ENCODE data around the gene GSTT2. TPM values are rescaled to one million over a fixed set of nuclear protein-coding genes. Genes with fewer than 3 reads are reported as not detected.
"Not testable (repeated sequence)": the region's sequence is repeated elsewhere in the genome, so short reads cannot be mapped to it uniquely, and the experiment has no call there.

Gene GSTT2
- total RNA-seq, 1 donor from 2014 or later, result not detected

- Histone ChIP-seq H3K36me3 (peaks cover 0 to 25% of the 10 kb centered on the region in 2 donors), H3K27me3 (no peaks in the 10 kb centered on the region), H3K27ac (no peak overlapping the region), H3K4me1 (no peaks in the 10 kb centered on the region), H3K4me3 (no peak overlapping the region), H3K9me3 (no peaks in the 10 kb centered on the region)
- DNase-seq (ENCODE audit: extremely low spot score in 2 of 2), result no peak
- TF ChIP-seq CTCF (IDR thresholded peaks at IDR 0.05) (no peak), POLR2A (IDR thresholded peaks at IDR 0.05) (no peak), POLR2AphosphoS5 (IDR thresholded peaks at IDR 0.05; ENCODE audit: insufficient read depth in 1 of 2, low read depth in 1 of 2) (no peak)
- intact Hi-C loops (cut with DNase I), result loop anchor here (5.0 kb wide), 1 partner anchor 43 kb away; no protein-coding TSS in a partner anchor
These were observed 9.7 kb upstream of the GSTT2 start for GRCh38 chr22:23970201-23970641.

- TF ChIP-seq POLR2AphosphoS5 (IDR thresholded peaks at IDR 0.05; ENCODE audit: insufficient read depth in 1 of 2, low read depth in 1 of 2) (no peak), CTCF (IDR thresholded peaks at IDR 0.05) (no peak), POLR2A (IDR thresholded peaks at IDR 0.05) (no peak)
- Histone ChIP-seq H3K4me3 (no peak overlapping the region), H3K9me3 (no peaks in the 10 kb centered on the region), H3K36me3 (peaks cover 0 to 25% of the 10 kb centered on the region in 2 donors), H3K4me1 (no peaks in the 10 kb centered on the region), H3K27ac (no peak overlapping the region), H3K27me3 (no peaks in the 10 kb centered on the region)
- intact Hi-C loops (cut with DNase I), result loop anchor here (5.0 kb wide), 1 partner anchor 44 kb away; no protein-coding TSS in a partner anchor
- DNase-seq (ENCODE audit: extremely low spot score in 2 of 2), result no peak
These were observed 9.0 kb upstream of the GSTT2 start for GRCh38 chr22:23970816-23971486.

GRCh38 chr22:23971927-23972326, 8.0 kb upstream of the GSTT2 start:
- not testable (repeated sequence) for H3K27me3 ChIP-seq; H3K4me1 ChIP-seq; H3K27ac ChIP-seq; H3K4me3 ChIP-seq; H3K9me3 ChIP-seq; DNase-seq (ENCODE audit: extremely low spot score in 2 of 2)
- intact Hi-C loops (cut with DNase I), result loop anchor here (5.0 kb wide), 1 partner anchor 45 kb away; no protein-coding TSS in a partner anchor
- H3K36me3 ChIP-seq, result peaks cover 0 to 25% of the 10 kb centered on the region in 2 donors

- peaks cover 0 to 21% of the 10 kb centered on the region in 2 donors for H3K36me3 ChIP-seq
- not testable (repeated sequence) for H3K4me3 ChIP-seq; H3K4me1 ChIP-seq; H3K27ac ChIP-seq; DNase-seq (ENCODE audit: extremely low spot score in 2 of 2); H3K9me3 ChIP-seq; H3K27me3 ChIP-seq
- intact Hi-C loops (cut with DNase I), result loop anchor here (5.0 kb wide), 1 partner anchor 47 kb away; no protein-coding TSS in a partner anchor
These were observed 5.6 kb upstream of the GSTT2 start, which contains the start of gene DDT for GRCh38 chr22:23974345-23974744. Gene DDT (minus strand): TSS chr22:23974441. CDS start chr22:23974414, 27 bp downstream.

GRCh38 chr22:23974836-23975352, 5.0 kb upstream of the GSTT2 start:
- not testable (repeated sequence) for H3K27me3 ChIP-seq; DNase-seq (ENCODE audit: extremely low spot score in 2 of 2); H3K4me3 ChIP-seq; H3K4me1 ChIP-seq; H3K9me3 ChIP-seq; H3K27ac ChIP-seq
- intact Hi-C loops (cut with DNase I), result loop anchor here (5.0 kb wide), 1 partner anchor 48 kb away; no protein-coding TSS in a partner anchor
- peaks cover 0 to 15% of the 10 kb centered on the region in 2 donors for H3K36me3 ChIP-seq

GRCh38 chr22:23977304-23977703, 2.6 kb upstream of the GSTT2 start:
- DNase-seq (ENCODE audit: extremely low spot score in 2 of 2); intact Hi-C loops (cut with DNase I); H3K9me3 ChIP-seq; H3K4me3 ChIP-seq; H3K27ac ChIP-seq; H3K4me1 ChIP-seq; H3K36me3 ChIP-seq; H3K27me3 ChIP-seq: not testable (repeated sequence)

- intact Hi-C loops (cut with DNase I), result not testable (repeated sequence)
These were observed 633 bp downstream of the GSTT2 start for GRCh38 chr22:23980567-23980966.

More at GRCh38 chr22:23980567-23980966, 633 bp downstream of the GSTT2 start:
- not testable (repeated sequence) for H3K9me3 ChIP-seq; H3K27me3 ChIP-seq; H3K4me3 ChIP-seq; H3K27ac ChIP-seq; DNase-seq (ENCODE audit: extremely low spot score in 2 of 2); H3K36me3 ChIP-seq; H3K4me1 ChIP-seq
